Right cardiac atrium (tissue), 5 donors: ENCODE data around the gene CLIP1. TPM values are rescaled to one million over a fixed set of nuclear protein-coding genes. Genes with fewer than 3 reads are reported as not detected.
"Not testable (repeated sequence)": the region's sequence is repeated elsewhere in the genome, so short reads cannot be mapped to it uniquely, and the experiment has no call there.

Experiments used
- ATAC-seq, 2 donors: fragments of 200-7000 bp; cut with Tn5 transposase; one replicate each; pipeline versions ENCODE4 v1.8.0 to v1.9.1; 2020; ENCODE audit warnings: moderate library complexity in 2 of 2, mild to moderate bottlenecking in 1 of 2
- DNase-seq, 3 donors: peaks; one replicate each; pipeline ENCODE4 v3.0.0-alpha.2; 2020
- H3K27ac ChIP-seq: one replicate; pipeline ENCODE4 v1.5.1; 2013; ENCODE audit warnings: mild to moderate bottlenecking, low read length, control low read depth, moderate library complexity
- H3K27me3 ChIP-seq: one replicate; pipeline ENCODE4 v1.6.1; 2013; ENCODE audit not compliant: control insufficient read depth, insufficient read depth
- H3K4me1 ChIP-seq: one replicate; pipeline ENCODE4 v1.6.1; 2013; ENCODE audit warnings: low read length; ENCODE audit not compliant: control insufficient read depth, insufficient read depth
- H3K4me3 ChIP-seq: one replicate; pipeline ENCODE4 v1.5.1; 2013; ENCODE audit warnings: low read length, control low read depth
- H3K9me3 ChIP-seq: one replicate; pipeline ENCODE4 v1.6.1; 2013; ENCODE audit warnings: low read length; ENCODE audit not compliant: control insufficient read depth
- WGBS: extraction: QIAGEN DNeasy Blood & Tissue Kit; methylation state at CpG from one replicate; pipeline ENCODE4 v1.1.7; 2013; 5-methylcytosine and 5-hydroxymethylcytosine counted together
- intact Hi-C, 4 donors: fragments of 100-400 bp; cut with DNase I; formaldehyde crosslinking; loops; one replicate each; pipeline versions ENCODE4 v1.11.0 to v1.14.0; 2022 to 2023
- long read RNA-seq, 4 donors: library from polyadenylated mRNA; unstranded; transcript quantifications; one replicate each; pipeline ENCODE4 v2.0.0, GENCODE V29; 2020 to 2021
- polyA plus RNA-seq: library from polyadenylated mRNA; stranded (reverse); fragments of 200-250 nt; gene quantifications from one replicate; pipeline ENCODE4 v1.2.3, GENCODE V29; 2013
- total RNA-seq, 4 donors: library from RNA; stranded (reverse); fragmentation: NEBNext Ultra II Directional; extraction: Animal tissue kit (Norgen Biotek cat#: 25700); gene quantifications; one replicate each; pipeline ENCODE4 v1.2.1, GENCODE V29; 2021
- donor health status: healthy with polysubstance abuse.
- donor health status: DM: no; HTN: yes; CAD: no.
- donor health status: DM: no; HTN: no; CAD: no.
- donor health status: DM: no; HTN: yes; CAD: no; lungs with severe emphysema.
- donor health status: DM: yes; HTN: yes; CAD: no.

Gene CLIP1
- 100 to 1,000 TPM; 112 to 131 (median 121) TPM for total RNA-seq
- polyA plus RNA-seq, result 43.7 TPM
- long read RNA-seq, donor 1, full-length matches to known transcripts, result 6 of 124 reads
- long read RNA-seq, donor 1, partial matches to known transcripts, result 87 of 124 reads
- long read RNA-seq, donor 1, other reads (novel, unspliced or antisense), result 31 of 124 reads
- long read RNA-seq, donor 2, full-length matches to known transcripts, result 2 of 11 reads
- long read RNA-seq, donor 2, partial matches to known transcripts, result 7 of 11 reads
- long read RNA-seq, donor 2, other reads (novel, unspliced or antisense), result 2 of 11 reads
- long read RNA-seq, donor 3, partial matches to known transcripts, result 482 of 548 reads
- long read RNA-seq, donor 3, other reads (novel, unspliced or antisense), result 62 of 548 reads
- long read RNA-seq, donor 4, full-length matches to known transcripts, result 5 of 11 reads
- long read RNA-seq, donor 4, partial matches to known transcripts, result 3 of 11 reads
- long read RNA-seq, donor 4, other reads (novel, unspliced or antisense), result 3 of 11 reads

- no peaks in the 10 kb centered on the region for H3K4me1 ChIP-seq
- WGBS, result under 1% methylated on average over 114 of the region's 118 CpGs
- ATAC-seq (peak; percentile 89 to 91), DNase-seq (peak; percentile 75 to 88 (median 85))
- no peaks in the 10 kb centered on the region for H3K27me3 ChIP-seq
- intact Hi-C loops, result loop anchor here in 1 of 4 donors (10.0 kb wide), 1 partner anchor 53 kb away; no protein-coding TSS in a partner anchor
- H3K4me3 ChIP-seq, result peak within 1 kb of the TSS; percentile 97
- H3K9me3 ChIP-seq, result no peaks in the 10 kb centered on the region
- peak within 1 kb of the TSS; percentile 93 for H3K27ac ChIP-seq
Observed at GRCh38 chr12:122421821-122422729, at the start of gene CLIP1. Gene CLIP1 (minus strand): TSS chr12:122422669. CDS start chr12:122380452, 42,217 bp downstream.

- H3K9me3 ChIP-seq, result no peaks in the 10 kb centered on the region
- H3K4me1 ChIP-seq, result no peaks in the 10 kb centered on the region
- no peak overlapping the region for H3K4me3 ChIP-seq
- no peak overlapping the region for H3K27ac ChIP-seq
- no peak for DNase-seq
- ATAC-seq, result peak in 1 of 2 donors; percentile 50
- intact Hi-C loops, result loop anchor here (5.0 to 10.0 kb wide), 4 partner anchors 47 to 77 kb away; partner anchors contain the start of gene CLIP1 (in 1 of the 4)
- H3K27me3 ChIP-seq, result no peaks in the 10 kb centered on the region
- WGBS, result 26% methylated on average over 3 of the region's 3 CpGs
Observed at GRCh38 chr12:122471324-122472226, 49.1 kb upstream of the CLIP1 start.

GRCh38 chr12:122470576-122470975, 48.1 kb upstream of the CLIP1 start:
- not testable (repeated sequence) for H3K27ac ChIP-seq, ATAC-seq, H3K9me3 ChIP-seq, H3K4me3 ChIP-seq, H3K27me3 ChIP-seq, H3K4me1 ChIP-seq
- intact Hi-C loops, result loop anchor here (5.0 to 10.0 kb wide), 4 partner anchors 46 to 76 kb away; partner anchors contain the start of gene CLIP1 (in 1 of the 4)
- DNase-seq, result peak in 1 of 3 donors; percentile 51
- 94% methylated on average over 7 of the region's 7 CpGs for WGBS

GRCh38 chr12:122469856-122470255, 47.4 kb upstream of the CLIP1 start:
- H3K27ac ChIP-seq, H3K9me3 ChIP-seq, DNase-seq, H3K27me3 ChIP-seq, H3K4me3 ChIP-seq, H3K4me1 ChIP-seq, ATAC-seq: not testable (repeated sequence)
- intact Hi-C loops, result loop anchor here (5.0 to 10.0 kb wide), 4 partner anchors 45 to 75 kb away; partner anchors contain the start of gene CLIP1 (in 1 of the 4)
- 79% methylated on average over 6 of the region's 6 CpGs for WGBS

- no peak overlapping the region for H3K4me3 ChIP-seq
- ATAC-seq, result no peak
- intact Hi-C loops, result no loop called here
- 77% methylated on average over 4 of the region's 4 CpGs for WGBS
- no peaks in the 10 kb centered on the region for H3K4me1 ChIP-seq
- H3K27me3 ChIP-seq, result no peaks in the 10 kb centered on the region
- no peaks in the 10 kb centered on the region for H3K9me3 ChIP-seq
- DNase-seq, result no peak
- H3K27ac ChIP-seq, result no peak overlapping the region
Observed at GRCh38 chr12:122467983-122468382, 45.5 kb upstream of the CLIP1 start.

GRCh38 chr12:122464317-122465042, 42.0 kb upstream of the CLIP1 start:
- DNase-seq (peak in 2 of 3 donors; percentile 45 to 69), ATAC-seq (peak; percentile 83 to 91)
- H3K27ac ChIP-seq, H3K4me1 ChIP-seq, intact Hi-C loops, H3K9me3 ChIP-seq, H3K27me3 ChIP-seq, H3K4me3 ChIP-seq: not testable (repeated sequence)
- WGBS, result 77% methylated on average over 17 of the region's 17 CpGs

- H3K4me1 ChIP-seq, result no peaks in the 10 kb centered on the region
- H3K4me3 ChIP-seq, result no peak overlapping the region
- intact Hi-C loops, result no loop called here
- no peaks in the 10 kb centered on the region for H3K9me3 ChIP-seq
- ATAC-seq, result no peak
- DNase-seq, result no peak
- 81% methylated on average over 2 of the region's 2 CpGs for WGBS
- no peaks in the 10 kb centered on the region for H3K27me3 ChIP-seq
- no peak overlapping the region for H3K27ac ChIP-seq
Observed at GRCh38 chr12:122460641-122461040, 38.2 kb upstream of the CLIP1 start.

- Histone ChIP-seq H3K27me3 (no peaks in the 10 kb centered on the region), H3K4me1 (no peaks in the 10 kb centered on the region), H3K27ac (no peak overlapping the region), H3K4me3 (no peak overlapping the region), H3K9me3 (no peaks in the 10 kb centered on the region)
- DNase-seq (no peak), ATAC-seq (no peak)
- 93% methylated on average over 7 of the region's 7 CpGs for WGBS
- intact Hi-C loops, result no loop called here
Observed at GRCh38 chr12:122460061-122460460, 37.6 kb upstream of the CLIP1 start.

- Histone ChIP-seq H3K27ac (no peak overlapping the region), H3K9me3 (no peaks in the 10 kb centered on the region), H3K27me3 (no peaks in the 10 kb centered on the region), H3K4me1 (no peaks in the 10 kb centered on the region), H3K4me3 (no peak overlapping the region)
- 95% methylated on average over 2 of the region's 2 CpGs for WGBS
- no peak for ATAC-seq
- intact Hi-C loops, result no loop called here
- DNase-seq, result no peak
Observed at GRCh38 chr12:122459211-122459610, 36.7 kb upstream of the CLIP1 start.
